SK-N-SH (cell line): ENCODE measurements around the gene ADAR. TPM values are rescaled to one million over a fixed set of nuclear protein-coding genes. Genes with fewer than 3 reads are reported as not detected.

Source experiments
- CTCF ChIA-PET: fragments of 300-600, 350-600 bp; formaldehyde crosslinking; extraction: SDS; loops from one replicate; lab custom pipeline; 2021; lab: Yijun Ruan, JAX
- POLR2A ChIA-PET: fragments of 350-600 bp; sonication (Branson Sonifier 250); formaldehyde crosslinking; extraction: SDS; loops from one replicate; lab custom pipeline; 2020; ENCODE audit warnings: antibody characterized with exemption, inconsistent platforms; lab: Yijun Ruan, JAX
- DNase-seq: peaks from one replicate; pipeline ENCODE4 v3.0.0; 2012
- H2AFZ ChIP-seq: fragments of 200-600 bp; sonication (generic); 2 replicates; pipeline ENCODE4 v1.8.1; 2016; ENCODE audit warnings: antibody characterized with exemption, mild to moderate bottlenecking, low read depth
- H3F3A ChIP-seq: fragments of 200-600 bp; sonication (generic); replicated peaks from 2 replicates; pipeline ENCODE3; 2016; ENCODE audit warnings: antibody characterized with exemption, mild to moderate bottlenecking; ENCODE audit not compliant: insufficient read depth
- H3K27ac ChIP-seq, 2 experiments: fragments of 200-500 bp in 1 of 2; fragments of 200-600 bp in 1 of 2; sonication (Bioruptor generic) in 1 of 2; sonication (generic), shearing (Covaris generic) in 1 of 2; 2 replicates each; pipeline versions ENCODE4 v1.5.1 to v1.6.1; 2014 to 2016; ENCODE audit warnings: low read depth in 2 of 2, inconsistent platforms in 1 of 2, low read length in 1 of 2, mild to moderate bottlenecking in 1 of 2, mixed read lengths in 1 of 2
- H3K27me3 ChIP-seq: fragments of 200-600 bp; sonication (generic), shearing (Covaris generic); 2 replicates; pipeline ENCODE4 v1.6.1; 2016; ENCODE audit warnings: mixed run types; ENCODE audit not compliant: insufficient read depth
- H3K36me3 ChIP-seq, 2 experiments: fragments of 200-500 bp in 1 of 2; fragments of 200-600 bp in 1 of 2; sonication (Bioruptor generic) in 1 of 2; sonication (generic) in 1 of 2; replicated peaks in 1 of 2; 2 replicates each; pipeline versions ENCODE3 to v1.5.1; 2014 to 2016; ENCODE audit warnings: low read length in 1 of 2, mild to moderate bottlenecking in 1 of 2; ENCODE audit not compliant: insufficient read depth in 2 of 2, control insufficient read depth in 1 of 2
- H3K4me1 ChIP-seq, 2 experiments: fragments of 200-500 bp in 1 of 2; fragments of 200-600 bp in 1 of 2; sonication (Bioruptor generic) in 1 of 2; sonication (generic), shearing (Covaris generic) in 1 of 2; 2 replicates each; pipeline versions ENCODE4 v1.5.1 to v1.6.1; 2014 to 2016; ENCODE audit warnings: low read depth in 1 of 2, low read length in 1 of 2, mixed run types in 1 of 2; ENCODE audit not compliant: insufficient read depth in 2 of 2, control insufficient read depth in 1 of 2
- H3K4me2 ChIP-seq: fragments of 200-600 bp; sonication (generic), shearing (Covaris generic); 2 replicates; pipeline ENCODE4 v1.6.1; 2017; ENCODE audit warnings: mixed run types
- H3K4me3 ChIP-seq, 2 experiments: fragments of 200-500 bp in 1 of 2; fragments of 200-600 bp in 1 of 2; sonication (Bioruptor generic) in 1 of 2; sonication (generic), shearing (Covaris generic) in 1 of 2; 2 replicates each; pipeline versions ENCODE4 v1.5.1 to v1.8.1; 2014 to 2016; ENCODE audit warnings: low read depth in 2 of 2, inconsistent platforms in 1 of 2, low read length in 1 of 2, mild to moderate bottlenecking in 1 of 2, mixed read lengths in 1 of 2, moderate library complexity in 1 of 2
- H3K79me2 ChIP-seq: fragments of 200-600 bp; sonication (generic); 2 replicates; pipeline ENCODE4 v1.8.1; 2017; ENCODE audit warnings: mild to moderate bottlenecking; ENCODE audit not compliant: insufficient read depth
- H3K9ac ChIP-seq: fragments of 200-600 bp; sonication (generic); 2 replicates; pipeline ENCODE4 v1.6.1; 2017; ENCODE audit warnings: mixed run types
- H3K9me2 ChIP-seq: fragments of 200-600 bp; sonication (generic); 2 replicates; pipeline ENCODE4 v1.6.1; 2017; ENCODE audit warnings: mixed run types
- H3K9me3 ChIP-seq: fragments of 200-600 bp; sonication (generic); 2 replicates; pipeline ENCODE4 v1.6.1; 2017; ENCODE audit warnings: mixed run types, mild to moderate bottlenecking, moderate library complexity
- H4K20me1 ChIP-seq: fragments of 200-600 bp; sonication (generic); 2 replicates; pipeline ENCODE4 v1.6.1; 2017; ENCODE audit warnings: mild to moderate bottlenecking, mixed run types; ENCODE audit not compliant: insufficient read depth
- CHD2 ChIP-seq: fragments of 150-350 bp; IDR thresholded peaks from 2 replicates; pipeline ENCODE4 v1.6.1; 2018; ENCODE audit warnings: low read length; ENCODE audit not compliant: partially characterized antibody
- ELF1 ChIP-seq: IDR thresholded peaks from 2 replicates; pipeline ENCODE4 v1.4.0; 2012
- EP300 ChIP-seq, 2 experiments: IDR thresholded peaks; 2 replicates each; pipeline versions ENCODE4 v1.4.0 to v1.6.1; 2012; ENCODE audit warnings: borderline replicate concordance in 1 of 2, low read depth in 1 of 2, low read length in 1 of 2
- EZH2phosphoT487 ChIP-seq: fragments of 200-600 bp; sonication (generic); IDR thresholded peaks from 2 replicates; pipeline ENCODE4 v1.6.1; 2017; ENCODE audit warnings: low read depth, mixed run types, mild to moderate bottlenecking, antibody characterized with exemption, moderate library complexity, borderline replicate concordance
- FOSL2 ChIP-seq: IDR thresholded peaks from 2 replicates; pipeline ENCODE4 v1.4.0; 2012; ENCODE audit warnings: low read depth, mild to moderate bottlenecking, moderate library complexity, borderline replicate concordance
- GABPA ChIP-seq: IDR thresholded peaks from 2 replicates; pipeline ENCODE4 v1.4.0; 2012; ENCODE audit warnings: low read depth, mild to moderate bottlenecking
- GATA2 ChIP-seq: sonication (generic); formaldehyde crosslinking; IDR thresholded peaks from 2 replicates; pipeline ENCODE4 v1.5.0; 2020; ENCODE audit warnings: mild to moderate bottlenecking, missing genetic modification reagents
- MXI1 ChIP-seq: IDR thresholded peaks from 2 replicates; pipeline ENCODE4 v1.6.1; 2012; ENCODE audit warnings: mild to moderate bottlenecking, low read depth, low read length, improper control_type of control experiment
- NFIC ChIP-seq: IDR thresholded peaks from 2 replicates; pipeline ENCODE4 v1.4.0; 2012; ENCODE audit warnings: borderline replicate concordance
- NRF1 ChIP-seq: IDR thresholded peaks from 2 replicates; pipeline ENCODE4 v1.6.1; 2012; ENCODE audit warnings: low read depth, mild to moderate bottlenecking, low read length
- PBX3 ChIP-seq: IDR thresholded peaks from 2 replicates; pipeline ENCODE4; 2012
- RCOR1 ChIP-seq: fragments of 150-350 bp; IDR thresholded peaks from 2 replicates; pipeline ENCODE4 v1.6.1; 2017; ENCODE audit warnings: antibody characterized with exemption, low read length
- RFX5 ChIP-seq: IDR thresholded peaks from 2 replicates; pipeline ENCODE4 v1.6.1; 2012; ENCODE audit warnings: mild to moderate bottlenecking, improper control_type of control experiment, low read length
- SIN3A ChIP-seq: IDR thresholded peaks from 2 replicates; pipeline ENCODE4 v1.6.1; 2012; ENCODE audit warnings: low read depth, mild to moderate bottlenecking, low read length, moderate library complexity, borderline replicate concordance
- SMC3 ChIP-seq: IDR thresholded peaks from 2 replicates; pipeline ENCODE4 v1.6.1; 2012; ENCODE audit warnings: low read depth, low read length, improper control_type of control experiment
- TEAD4 ChIP-seq: IDR thresholded peaks from 2 replicates; pipeline ENCODE4 v1.4.0; 2012; ENCODE audit warnings: mild to moderate bottlenecking, borderline replicate concordance; ENCODE audit not compliant: insufficient read depth
- YY1 ChIP-seq: IDR thresholded peaks from 2 replicates; pipeline ENCODE4 v1.4.0; 2012; ENCODE audit warnings: low read depth, mild to moderate bottlenecking
- WGBS: methylation state at CpG from one replicate; pipeline ENCODE4 v1.1.6; 2017; ENCODE audit warnings: low lambda C conversion rate; 5-methylcytosine and 5-hydroxymethylcytosine counted together
- polyA plus RNA-seq, 3 experiments: library from polyadenylated mRNA; depleted of rRNA; stranded (reverse); fragments of >200 nt; gene quantifications; 2 replicates each; pipeline ENCODE4 v1.2.3, GENCODE V29; 2012
- TF ChIP-seq, protein P1 (sequence below): IDR thresholded peaks from 2 replicates; pipeline ENCODE4 v1.4.0; 2012; ENCODE audit warnings: low read depth
- TF ChIP-seq, protein P2 (sequence below): fragments of 200-600 bp; sonication (generic); IDR thresholded peaks from 2 replicates; pipeline ENCODE4 v1.6.1; 2017; ENCODE audit warnings: antibody characterized with exemption, mild to moderate bottlenecking, moderate library complexity

Gene ADAR
- polyA plus RNA-seq, 1 of the 3 experiments (the other 2 are of a cell fraction) = 61.1 TPM

- Histone ChIP-seq H3K9me3 (no peaks in the 10 kb centered on the region), H4K20me1 (no peaks in the 10 kb centered on the region), H3K9me2 (no peaks in the 10 kb centered on the region), H3K4me1 (peaks cover 0 to 34% of the 10 kb centered on the region in 2 experiments; a peak in 2 of 4 replicates), H3K27ac (peak overlapping the region in 1 of 2 experiments; percentile 62; a peak in 2 of 4 replicates), H3K79me2 (no peaks in the 10 kb centered on the region), H3K9ac (no peak overlapping the region), H3K27me3 (no peaks in the 10 kb centered on the region), H2AFZ (no peak overlapping the region), H3K4me2 (no peak overlapping the region), H3K36me3 (peaks cover 6 to 30% of the 10 kb centered on the region in 2 experiments), H3F3A (no peaks in the 10 kb centered on the region), H3K4me3 (no peak overlapping the region)
- POLR2A ChIA-PET = no interaction called here
- TF ChIP-seq SIN3A (no peak), NRF1 (no peak), SMC3 (no peak), MXI1 (peak; percentile 99), GATA2 (CRISPR knock-in tag) (0 out of 2 replicates have a peak, but pooled peaks have one; percentile 8), EP300 (IDR thresholded peaks at IDR 0.05; ENCODE audit: borderline replicate concordance in 1 of 2, low read depth in 1 of 2, low read length in 1 of 2) (peak in 1 of 2 experiments; percentile 39; a peak in 2 of 4 replicates), PBX3 (no peak), NFIC (peak; percentile 21; the same call in 1 of the 2 replicates), FOSL2 (no peak), YY1 (no peak), CHD2 (peak; percentile 62), RFX5 (no peak), TEAD4 (no peak)
- TF ChIP-seq, protein P1, sequence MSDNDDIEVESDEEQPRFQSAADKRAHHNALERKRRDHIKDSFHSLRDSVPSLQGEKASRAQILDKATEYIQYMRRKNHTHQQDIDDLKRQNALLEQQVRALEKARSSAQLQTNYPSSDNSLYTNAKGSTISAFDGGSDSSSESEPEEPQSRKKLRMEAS = 0 out of 2 replicates have a peak, but pooled peaks have one; percentile 51
- 15% methylated on average over 7 of the region's 7 CpGs for WGBS
- peak; percentile 81 for DNase-seq
- CTCF ChIA-PET = interaction anchor here (0.9 to 5.9 kb wide), 7 partner anchors 14 to 442 kb away, joined by 3 to 41 read pairs (median 5); no protein-coding TSS in a partner anchor
Measured at GRCh38 chr1:154574716-154575115, 33.3 kb downstream of the ADAR start.

GRCh38 chr1:154573168-154573510, 34.8 kb downstream of the ADAR start:
- Histone ChIP-seq H3K4me1 (peaks cover 0 to 37% of the 10 kb centered on the region in 2 experiments; a peak in 2 of 4 replicates), H3K9me2 (no peaks in the 10 kb centered on the region), H3K4me2 (no peak overlapping the region), H3K9ac (no peak overlapping the region), H3K4me3 (no peak overlapping the region), H3K27ac (no peak overlapping the region), H4K20me1 (no peaks in the 10 kb centered on the region), H2AFZ (no peak overlapping the region), H3K27me3 (no peaks in the 10 kb centered on the region), H3F3A (no peaks in the 10 kb centered on the region), H3K9me3 (no peaks in the 10 kb centered on the region), H3K79me2 (no peaks in the 10 kb centered on the region), H3K36me3 (peaks cover 0 to 14% of the 10 kb centered on the region in 2 experiments)
- no peak for DNase-seq
- TF ChIP-seq GABPA (no peak), RCOR1 (no peak), EP300 (IDR thresholded peaks at IDR 0.05; ENCODE audit: borderline replicate concordance in 1 of 2, low read depth in 1 of 2, low read length in 1 of 2) (no peak), EZH2phosphoT487 (no peak), ELF1 (no peak)
- TF ChIP-seq, protein P2, sequence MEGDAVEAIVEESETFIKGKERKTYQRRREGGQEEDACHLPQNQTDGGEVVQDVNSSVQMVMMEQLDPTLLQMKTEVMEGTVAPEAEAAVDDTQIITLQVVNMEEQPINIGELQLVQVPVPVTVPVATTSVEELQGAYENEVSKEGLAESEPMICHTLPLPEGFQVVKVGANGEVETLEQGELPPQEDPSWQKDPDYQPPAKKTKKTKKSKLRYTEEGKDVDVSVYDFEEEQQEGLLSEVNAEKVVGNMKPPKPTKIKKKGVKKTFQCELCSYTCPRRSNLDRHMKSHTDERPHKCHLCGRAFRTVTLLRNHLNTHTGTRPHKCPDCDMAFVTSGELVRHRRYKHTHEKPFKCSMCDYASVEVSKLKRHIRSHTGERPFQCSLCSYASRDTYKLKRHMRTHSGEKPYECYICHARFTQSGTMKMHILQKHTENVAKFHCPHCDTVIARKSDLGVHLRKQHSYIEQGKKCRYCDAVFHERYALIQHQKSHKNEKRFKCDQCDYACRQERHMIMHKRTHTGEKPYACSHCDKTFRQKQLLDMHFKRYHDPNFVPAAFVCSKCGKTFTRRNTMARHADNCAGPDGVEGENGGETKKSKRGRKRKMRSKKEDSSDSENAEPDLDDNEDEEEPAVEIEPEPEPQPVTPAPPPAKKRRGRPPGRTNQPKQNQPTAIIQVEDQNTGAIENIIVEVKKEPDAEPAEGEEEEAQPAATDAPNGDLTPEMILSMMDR = no peak
- TF ChIP-seq, protein P1 = no peak
- WGBS = 82% methylated on average over 2 of the region's 3 CpGs
- ChIA-PET CTCF (interaction anchor here (0.8 to 5.9 kb wide), 4 partner anchors 12 to 426 kb away, joined by 3 to 41 read pairs (median 4); no protein-coding TSS in a partner anchor), POLR2A (no interaction called here)
